ENCODE data around the gene PANK1. TPM values are rescaled to one million over a fixed set of nuclear protein-coding genes. Genes with fewer than 3 reads are reported as not detected.

Gene PANK1
- 1 to 10 TPM; 2.1 to 2.5 TPM for total RNA-seq

DNA sequence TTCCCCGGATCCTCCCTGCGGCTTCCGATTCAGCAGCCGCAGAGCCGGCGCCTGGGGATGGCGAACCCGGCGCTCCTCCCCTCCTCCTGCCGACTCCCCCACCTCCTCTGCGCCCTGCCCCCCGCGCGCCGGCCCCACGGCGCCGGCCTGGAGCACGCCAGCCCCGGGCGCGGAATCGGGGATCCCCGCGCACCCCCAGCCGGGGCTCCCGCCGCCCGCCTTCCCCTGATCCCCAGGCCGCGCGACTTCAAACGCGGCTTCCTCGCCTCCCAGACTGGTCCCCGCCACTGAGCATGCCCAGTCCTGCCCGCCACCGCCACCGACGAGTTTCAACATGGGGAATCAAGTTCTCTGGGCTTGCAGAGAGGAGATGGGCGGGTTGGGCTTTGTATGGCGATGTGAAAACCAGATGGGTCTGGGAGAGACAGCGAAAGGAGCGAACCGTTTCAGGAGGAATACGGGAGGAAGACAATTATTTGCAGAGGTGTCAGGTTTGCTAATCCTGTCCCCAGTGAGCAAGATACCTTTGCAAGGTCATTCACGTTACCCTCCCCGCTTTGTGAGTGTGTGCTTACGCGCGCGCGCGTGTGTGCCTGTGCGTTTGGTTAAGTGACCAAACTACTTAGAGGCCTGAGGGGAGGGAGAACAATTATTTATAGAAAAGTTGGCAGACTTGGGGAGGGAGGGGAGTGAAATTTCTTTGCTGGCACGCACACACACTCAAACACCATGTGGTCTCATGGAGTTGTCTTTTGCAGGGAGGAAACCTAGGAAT lies at the start of gene PANK1:
PANK1 (minus strand) TSS at position 276 of the 775 bp plus-strand sequence. CDS start 351 bp downstream, outside the sequence.
- peak within 1 kb of the TSS; percentile 59 for H3K27ac Mint-ChIP-seq
- no peaks in the 10 kb centered on the region for H3K9me3 Mint-ChIP-seq
- peak; percentile 83 for DNase-seq
- H3K4me3 Mint-ChIP-seq = no peak within 1 kb of the TSS
- intact Hi-C loops (cut with micrococcal nuclease) = loop anchor here (1.0 to 5.0 kb wide), 6 partner anchors 34 to 1227 kb away; partner anchors contain the start of genes IFIT5, KIF20B and RPP30
- no peaks in the 10 kb centered on the region for H3K36me3 Mint-ChIP-seq
- no peaks in the 10 kb centered on the region for H3K27me3 Mint-ChIP-seq
- peaks cover 7% of the 10 kb centered on the region for H3K4me1 Mint-ChIP-seq (ENCODE audit: low read depth)
- POLR2A ChIA-PET = interaction anchor here (1.4 kb wide), 1 partner anchor 56 kb away, joined by 4 read pairs; the partner anchor contains the start of gene KIF20B
- CTCF ChIA-PET = interaction anchor here (2.1 kb wide), 1 partner anchor 56 kb away, joined by 9 read pairs; the partner anchor contains the start of gene KIF20B

DNA sequence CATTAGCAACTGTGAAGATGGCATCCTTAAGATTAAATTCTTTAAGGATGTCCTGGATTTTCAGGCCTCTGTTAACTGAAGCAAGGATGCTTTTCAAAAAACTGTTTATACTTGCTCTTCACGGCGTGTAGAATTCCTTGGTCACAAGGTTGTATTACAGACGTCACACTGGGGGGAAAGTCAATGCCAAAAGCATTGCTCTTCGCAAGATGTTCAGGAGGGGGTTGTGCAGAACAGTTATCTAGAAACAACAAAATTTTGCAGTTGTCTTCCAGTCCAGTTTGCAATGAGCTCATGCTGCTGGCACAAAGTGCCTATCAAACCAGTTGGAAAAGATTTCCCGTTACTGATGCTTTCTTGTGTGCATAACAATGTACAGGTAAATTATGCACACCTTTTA lies 48.1 kb upstream of the PANK1 start:
- POLR2A ChIA-PET = no interaction called here
- CTCF ChIA-PET = no interaction called here
- Mint-ChIP-seq H3K4me1 (ENCODE audit: low read depth) (no peaks in the 10 kb centered on the region), H3K36me3 (no peaks in the 10 kb centered on the region), H3K4me3 (no peak overlapping the region), H3K27me3 (no peaks in the 10 kb centered on the region), H3K9me3 (no peaks in the 10 kb centered on the region), H3K27ac (no peak overlapping the region)
- no peak for DNase-seq
- intact Hi-C loops (cut with micrococcal nuclease) = no loop called here

DNA sequence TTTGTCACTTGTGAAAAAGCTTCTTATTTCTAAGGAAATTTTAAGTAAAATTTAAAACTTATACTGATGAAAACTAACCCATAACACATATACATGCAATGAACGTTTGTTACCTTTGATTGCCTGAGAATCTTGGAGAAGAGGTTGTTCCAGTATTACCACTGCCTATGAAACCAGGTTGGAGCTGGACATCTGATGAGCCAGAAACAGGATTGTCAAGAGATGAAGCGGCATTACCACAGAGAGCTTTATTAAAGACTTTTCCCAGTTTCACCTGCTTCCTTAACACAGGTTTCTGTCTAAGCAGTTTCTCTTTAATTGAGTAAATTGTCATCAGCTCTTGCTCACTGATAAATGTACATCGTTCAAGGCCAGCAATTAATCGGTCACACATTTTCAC lies 47.4 kb upstream of the PANK1 start:
- Mint-ChIP-seq H3K4me3 (no peak overlapping the region), H3K27me3 (no peaks in the 10 kb centered on the region), H3K9me3 (no peaks in the 10 kb centered on the region), H3K36me3 (no peaks in the 10 kb centered on the region), H3K4me1 (ENCODE audit: low read depth) (no peaks in the 10 kb centered on the region), H3K27ac (no peak overlapping the region)
- ChIA-PET CTCF (interaction anchor here (1.3 kb wide), 1 partner anchor 9 kb away, joined by 3 read pairs; the partner anchor contains the start of gene KIF20B), POLR2A (no interaction called here)
- intact Hi-C loops (cut with micrococcal nuclease) = no loop called here
- no peak for DNase-seq

DNA sequence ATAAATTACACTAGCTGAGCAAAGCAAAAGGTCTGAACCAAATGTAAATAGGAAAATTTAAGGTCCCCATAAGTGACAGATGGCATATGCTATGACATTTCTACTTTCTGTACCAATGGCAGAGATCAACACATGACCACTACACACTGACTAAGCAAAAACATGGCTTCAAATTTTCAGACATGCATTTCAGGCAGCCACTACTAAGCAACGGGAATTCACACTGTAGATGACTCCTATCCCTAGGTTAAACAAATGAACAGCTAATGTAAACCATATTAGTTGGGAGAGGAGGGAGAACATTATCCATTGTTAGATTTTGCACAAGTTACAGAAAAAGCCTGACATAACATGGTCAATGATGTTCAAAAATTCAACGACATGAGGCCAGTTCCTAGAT lies 45.0 kb upstream of the PANK1 start:
- Mint-ChIP-seq H3K36me3 (no peaks in the 10 kb centered on the region), H3K4me3 (no peak overlapping the region), H3K4me1 (ENCODE audit: low read depth) (no peaks in the 10 kb centered on the region), H3K27ac (no peak overlapping the region), H3K9me3 (no peaks in the 10 kb centered on the region), H3K27me3 (peaks cover 6% of the 10 kb centered on the region)
- DNase-seq = no peak
- POLR2A ChIA-PET = interaction anchor here (1.4 kb wide), 1 partner anchor 12 kb away, joined by 3 read pairs; the partner anchor contains the start of gene KIF20B
- intact Hi-C loops (cut with micrococcal nuclease) = no loop called here
- CTCF ChIA-PET = no interaction called here

DNA sequence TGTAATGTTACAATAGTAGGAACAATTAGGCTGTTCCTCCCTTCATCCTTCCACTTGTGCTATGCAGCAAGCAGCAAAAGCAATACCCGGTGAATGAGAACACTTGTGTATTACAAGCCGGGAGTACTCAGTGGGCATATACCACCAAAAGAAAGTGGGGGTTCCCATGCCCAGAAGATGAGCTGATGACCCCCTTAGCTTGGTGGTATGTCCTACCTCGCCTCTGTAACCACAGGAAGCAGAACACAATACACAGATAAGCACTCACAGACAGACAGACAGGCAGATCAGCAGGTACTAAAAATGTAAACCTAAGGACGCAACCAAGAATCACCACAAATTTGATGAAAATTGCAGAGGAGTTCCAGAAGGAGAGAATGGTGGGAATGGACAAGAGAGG lies 40.9 kb upstream of the PANK1 start:
- intact Hi-C loops (cut with micrococcal nuclease) = no loop called here
- Mint-ChIP-seq H3K9me3 (no peaks in the 10 kb centered on the region), H3K27ac (no peak overlapping the region), H3K27me3 (peaks cover 10% of the 10 kb centered on the region), H3K4me3 (no peak overlapping the region), H3K4me1 (ENCODE audit: low read depth) (no peaks in the 10 kb centered on the region), H3K36me3 (no peaks in the 10 kb centered on the region)
- DNase-seq = no peak
- ChIA-PET CTCF (interaction anchor here (1.0 kb wide), 1 partner anchor 15 kb away, joined by 4 read pairs; the partner anchor contains the start of gene KIF20B), POLR2A (no interaction called here)

DNA sequence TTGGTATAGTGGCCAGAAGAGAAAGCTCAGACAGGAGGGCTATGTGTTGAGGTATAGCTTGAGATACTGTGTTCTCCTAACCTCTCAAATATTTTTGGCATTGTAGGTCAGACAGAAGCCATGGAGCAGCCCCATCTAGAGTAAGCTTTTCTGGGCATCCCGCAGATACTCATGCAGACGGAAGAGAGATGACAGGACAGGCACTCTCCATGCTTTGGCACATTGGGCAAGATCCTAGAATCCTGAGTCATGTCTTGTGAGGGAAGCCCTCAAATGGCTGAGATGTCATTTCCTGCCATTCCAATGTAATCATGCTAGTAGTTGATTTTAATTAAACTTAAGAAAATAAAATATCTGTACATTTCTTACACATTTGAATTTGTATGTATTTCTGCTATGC lies 39.6 kb upstream of the PANK1 start:
- H3K27ac Mint-ChIP-seq = no peak overlapping the region
- H3K4me3 Mint-ChIP-seq = no peak overlapping the region
- no peak for DNase-seq
- H3K27me3 Mint-ChIP-seq = peaks cover 13% of the 10 kb centered on the region
- ChIA-PET POLR2A (no interaction called here), CTCF (interaction anchor here (1.3 kb wide), 1 partner anchor 8 kb away, joined by 3 read pairs; no protein-coding TSS in a partner anchor)
- no peaks in the 10 kb centered on the region for H3K36me3 Mint-ChIP-seq
- H3K9me3 Mint-ChIP-seq = no peaks in the 10 kb centered on the region
- H3K4me1 Mint-ChIP-seq (ENCODE audit: low read depth) = no peaks in the 10 kb centered on the region
- intact Hi-C loops (cut with micrococcal nuclease) = no loop called here

DNA sequence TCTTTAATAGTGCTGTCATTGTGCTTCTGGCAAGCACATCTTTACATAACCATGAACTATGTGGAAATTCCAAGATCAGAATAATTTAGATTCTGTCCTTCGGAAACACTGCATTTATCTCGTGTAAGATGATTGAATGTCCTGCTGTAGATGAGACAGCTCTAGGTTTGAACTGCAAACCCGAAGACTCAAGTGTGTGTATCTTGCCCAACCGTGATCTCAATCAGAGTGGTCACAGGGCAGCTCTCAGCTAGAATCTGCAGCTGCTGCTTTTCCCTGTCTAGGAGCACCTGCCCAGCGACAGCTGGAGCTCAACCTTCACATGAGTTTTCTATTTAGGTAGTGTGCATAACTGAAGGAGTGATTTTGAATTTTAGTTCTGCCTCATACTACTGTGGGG lies 38.8 kb upstream of the PANK1 start:
- no peaks in the 10 kb centered on the region for H3K36me3 Mint-ChIP-seq
- intact Hi-C loops (cut with micrococcal nuclease) = no loop called here
- no peaks in the 10 kb centered on the region for H3K4me1 Mint-ChIP-seq (ENCODE audit: low read depth)
- DNase-seq = no peak
- H3K27me3 Mint-ChIP-seq = peaks cover 13% of the 10 kb centered on the region
- POLR2A ChIA-PET = no interaction called here
- H3K4me3 Mint-ChIP-seq = no peak overlapping the region
- CTCF ChIA-PET = interaction anchor here (1.3 kb wide), 1 partner anchor 8 kb away, joined by 3 read pairs; no protein-coding TSS in a partner anchor
- H3K9me3 Mint-ChIP-seq = no peaks in the 10 kb centered on the region
- no peak overlapping the region for H3K27ac Mint-ChIP-seq

DNA sequence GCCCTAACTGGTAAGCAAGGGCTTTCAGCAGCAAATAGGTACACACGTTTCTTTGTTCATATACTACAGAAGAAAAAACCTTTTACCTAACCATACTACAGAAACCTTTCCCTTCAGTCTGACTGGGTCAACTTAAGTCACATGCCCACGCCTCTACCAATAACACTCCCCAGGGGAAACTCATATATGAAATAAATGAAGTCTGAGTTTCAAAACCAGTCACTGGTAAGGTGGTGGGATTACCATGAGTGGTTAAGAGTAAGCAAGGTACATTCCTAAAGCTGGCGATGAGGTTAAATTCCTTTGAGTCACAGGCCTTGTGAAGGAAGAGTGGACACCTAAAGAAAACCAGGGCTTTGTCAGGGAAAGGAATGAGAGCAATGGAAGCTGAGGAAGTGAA lies 34.9 kb upstream of the PANK1 start:
- intact Hi-C loops (cut with micrococcal nuclease) = no loop called here
- CTCF ChIA-PET = no interaction called here

DNA sequence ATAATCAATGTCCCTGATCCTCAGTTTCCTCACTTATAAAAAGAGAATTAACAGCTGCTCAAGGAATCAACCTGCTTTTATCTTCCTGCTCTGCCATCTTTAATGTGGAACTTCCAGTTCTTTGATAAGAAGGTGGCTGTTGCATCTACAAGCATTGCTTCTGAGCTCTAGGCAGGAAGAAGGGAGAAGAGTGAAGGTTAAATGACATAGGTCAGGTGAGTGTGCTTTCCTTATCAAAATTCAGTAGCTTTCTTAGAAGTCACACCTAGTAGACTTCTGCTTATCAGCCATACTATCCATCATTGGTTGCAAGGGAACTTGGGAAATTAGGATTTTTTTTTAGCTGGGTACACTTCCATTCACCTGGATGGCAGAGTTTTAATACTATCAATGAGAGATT lies 32.3 kb upstream of the PANK1 start:
- DNase-seq = no peak
- POLR2A ChIA-PET = no interaction called here

More for the DNA sequence above, 34.9 kb upstream of the PANK1 start:
- Mint-ChIP-seq H3K27me3 (peaks cover 7% of the 10 kb centered on the region), H3K27ac (no peak overlapping the region), H3K4me3 (no peak overlapping the region), H3K4me1 (ENCODE audit: low read depth) (no peaks in the 10 kb centered on the region), H3K36me3 (no peaks in the 10 kb centered on the region), H3K9me3 (no peaks in the 10 kb centered on the region)
- POLR2A ChIA-PET = no interaction called here
- DNase-seq = no peak

DNA sequence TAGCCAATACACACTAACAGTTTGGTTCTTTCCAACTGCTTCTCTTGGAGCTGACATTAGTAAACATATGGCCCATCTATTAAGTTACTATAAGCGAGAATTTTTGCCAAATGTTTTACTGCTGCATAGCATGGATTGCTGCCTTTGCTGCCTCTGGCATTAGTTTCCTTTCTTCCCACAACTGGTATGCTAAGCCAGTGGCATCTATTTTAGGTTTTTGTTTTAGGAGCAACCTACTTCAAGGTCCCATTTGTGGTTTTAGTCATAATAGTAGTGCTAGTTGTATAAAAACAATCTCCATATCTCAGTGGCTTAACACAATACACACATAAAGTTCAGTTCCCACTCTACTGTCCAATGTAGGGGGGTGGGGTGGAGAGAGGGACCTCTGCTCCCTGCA lies 25.9 kb upstream of the PANK1 start:
- Mint-ChIP-seq H3K36me3 (no peaks in the 10 kb centered on the region), H3K4me1 (ENCODE audit: low read depth) (no peaks in the 10 kb centered on the region), H3K27ac (no peak overlapping the region), H3K9me3 (no peaks in the 10 kb centered on the region), H3K27me3 (peaks cover 3% of the 10 kb centered on the region), H3K4me3 (no peak overlapping the region)
- ChIA-PET POLR2A (no interaction called here), CTCF (no interaction called here)
- intact Hi-C loops (cut with micrococcal nuclease) = no loop called here
- DNase-seq = no peak

More for the DNA sequence above, 32.3 kb upstream of the PANK1 start:
- H3K27me3 Mint-ChIP-seq = peaks cover 3% of the 10 kb centered on the region
- H3K36me3 Mint-ChIP-seq = no peaks in the 10 kb centered on the region
- no peaks in the 10 kb centered on the region for H3K9me3 Mint-ChIP-seq
- CTCF ChIA-PET = no interaction called here
- intact Hi-C loops (cut with micrococcal nuclease) = no loop called here
- no peaks in the 10 kb centered on the region for H3K4me1 Mint-ChIP-seq (ENCODE audit: low read depth)
- no peak overlapping the region for H3K4me3 Mint-ChIP-seq
- no peak overlapping the region for H3K27ac Mint-ChIP-seq

DNA sequence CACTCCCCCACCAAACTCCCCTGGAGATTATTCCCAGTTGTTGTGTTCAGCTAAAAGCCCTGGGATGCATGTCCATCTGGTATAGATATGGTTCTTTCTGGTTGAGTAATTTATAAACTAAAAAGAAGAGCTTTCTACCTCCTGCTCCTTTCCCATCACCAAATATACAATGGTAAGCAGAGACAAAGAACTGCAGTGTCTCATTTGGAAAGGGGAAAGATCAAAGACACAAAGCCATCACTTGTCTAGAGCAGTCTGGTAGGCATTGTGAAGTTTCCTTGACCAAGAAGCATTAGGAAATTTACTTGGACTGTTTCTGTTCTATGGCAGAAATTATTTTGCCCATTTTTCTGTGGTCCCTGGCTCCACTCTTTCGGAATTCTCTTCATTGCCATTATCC lies 24.9 kb upstream of the PANK1 start:
- no peaks in the 10 kb centered on the region for H3K36me3 Mint-ChIP-seq
- peaks cover 3% of the 10 kb centered on the region for H3K27me3 Mint-ChIP-seq
- no peaks in the 10 kb centered on the region for H3K9me3 Mint-ChIP-seq
- ChIA-PET POLR2A (no interaction called here), CTCF (no interaction called here)
- no peak overlapping the region for H3K27ac Mint-ChIP-seq
- H3K4me1 Mint-ChIP-seq (ENCODE audit: low read depth) = no peaks in the 10 kb centered on the region
- intact Hi-C loops (cut with micrococcal nuclease) = no loop called here
- DNase-seq = no peak
- no peak overlapping the region for H3K4me3 Mint-ChIP-seq

DNA sequence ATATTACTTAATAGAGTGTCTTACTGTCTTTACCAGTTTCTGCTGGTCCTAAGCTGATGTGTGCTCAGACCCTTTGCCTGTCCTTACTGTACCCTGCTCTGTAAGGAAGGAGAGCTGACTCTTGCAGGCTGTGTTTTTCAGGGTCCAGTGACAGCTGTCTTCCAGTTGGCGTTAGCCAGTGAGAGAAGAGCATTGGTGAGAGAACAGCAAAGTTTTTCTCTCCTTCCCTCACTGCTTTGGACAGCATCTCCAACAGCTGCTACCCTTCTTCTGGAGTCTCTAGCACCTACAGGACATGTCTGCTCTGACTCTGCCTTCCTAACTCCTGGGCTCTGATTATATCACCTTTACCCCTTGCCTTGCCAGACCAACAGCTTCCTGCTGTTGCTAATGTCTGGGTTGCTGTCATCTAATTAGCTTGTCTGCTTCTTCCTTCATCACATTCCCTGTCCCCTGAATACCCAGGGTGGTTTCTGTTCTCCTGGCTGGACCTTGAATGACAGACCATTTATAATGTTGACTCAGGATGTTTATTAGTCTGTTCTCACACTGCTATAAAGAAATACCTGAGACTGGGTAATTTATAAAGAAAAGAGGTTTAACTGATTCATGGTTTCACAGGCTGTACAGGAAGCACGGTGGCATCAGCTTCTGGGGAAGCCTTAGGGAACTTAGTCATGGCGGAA lies 23.5 kb upstream of the PANK1 start:
- ChIA-PET CTCF (no interaction called here), POLR2A (no interaction called here)
- Mint-ChIP-seq H3K4me3 (no peak overlapping the region), H3K27me3 (peaks cover 3% of the 10 kb centered on the region), H3K36me3 (no peaks in the 10 kb centered on the region), H3K9me3 (no peaks in the 10 kb centered on the region), H3K27ac (no peak overlapping the region), H3K4me1 (ENCODE audit: low read depth) (no peaks in the 10 kb centered on the region)
- DNase-seq = no peak
- intact Hi-C loops (cut with micrococcal nuclease) = no loop called here

All from activated CD4-positive, alpha-beta memory T cell treated with anti-CD3 and anti-CD28 coated beads for 36 hours (primary cell).